A549 (cell line): Measurements from ENCODE around the gene DPEP2NB.
"Not testable (repeated sequence)": the region's sequence is repeated elsewhere in the genome, so short reads cannot be mapped to it uniquely, and the experiment has no call there.

ENCODE experiments used
- BHLHE40 ChIP-seq: IDR thresholded peaks from 2 replicates; pipeline ENCODE4 v1.6.1; 2012; ENCODE audit warnings: low read depth, low read length, inconsistent platforms
- CBX8 ChIP-seq: fragments of 200-600 bp; sonication (generic); IDR thresholded peaks from 2 replicates; pipeline ENCODE4 v1.6.1; 2016
- ELK1 ChIP-seq: fragments of 150-350 bp; IDR thresholded peaks from 2 replicates; pipeline ENCODE4 v1.6.1; 2014; ENCODE audit warnings: low read depth, mild to moderate bottlenecking, low read length
- EP300 ChIP-seq, 2 experiments: fragments of >200 bp; sonication (Bioruptor Twin); formaldehyde crosslinking; IDR thresholded peaks; 2 replicates in 1 of 2; 3 replicates in 1 of 2; pipeline ENCODE4 v1.6.1; 2016 to 2017
- NR3C1 ChIP-seq: fragments of >200 bp; sonication (Bioruptor Twin); formaldehyde crosslinking; IDR thresholded peaks from 3 replicates; pipeline ENCODE4 v1.6.1; 2017
- RARB ChIP-seq: fragments of 250-450 bp; sonication (Bioruptor Pico); IDR thresholded peaks from 2 replicates; pipeline ENCODE4 v1.8.0; 2021; ENCODE audit warnings: mild to moderate bottlenecking, moderate library complexity
- RFX5 ChIP-seq: fragments of 450-650 bp; IDR thresholded peaks from 2 replicates; pipeline ENCODE4 v1.7.1; 2014; ENCODE audit warnings: antibody characterized with exemption, mild to moderate bottlenecking, moderate library complexity
- TF ChIP-seq, protein P1 (sequence below): fragments of >200 bp; sonication (Bioruptor Twin); formaldehyde crosslinking; IDR thresholded peaks from 3 replicates; pipeline ENCODE4 v1.5.1; 2016
- TF ChIP-seq, protein P2 (sequence below): fragments of 200-600 bp; sonication (generic); IDR thresholded peaks from 2 replicates; pipeline ENCODE4 v1.6.1; 2016; ENCODE audit warnings: antibody characterized with exemption, mild to moderate bottlenecking, moderate library complexity

DNA sequence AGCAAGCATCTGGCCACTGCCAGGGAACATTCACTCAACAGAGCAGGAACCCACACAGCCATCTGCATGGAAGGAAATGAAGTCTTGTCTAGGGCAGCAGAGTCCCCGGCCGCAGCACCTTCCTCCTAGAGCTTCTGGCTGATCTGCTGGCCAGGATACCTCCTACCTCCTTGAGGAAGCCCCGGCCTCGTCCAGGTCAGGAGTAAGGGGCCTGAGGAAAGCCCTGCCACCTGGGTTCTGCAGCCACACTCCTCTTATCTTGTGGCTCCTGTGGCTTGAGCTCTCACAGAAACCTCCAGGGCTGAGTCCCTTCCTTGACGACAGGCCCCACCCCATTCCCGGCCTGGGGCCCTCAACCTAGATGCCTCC is 21.7 kb downstream of the DPEP2NB start:
- TF ChIP-seq ELK1; CBX8; EP300 (IDR thresholded peaks at IDR 0.05); RFX5; RARB (CRISPR knock-in tag); BHLHE40; NR3C1: not testable (repeated sequence)
- TF ChIP-seq, protein P1, sequence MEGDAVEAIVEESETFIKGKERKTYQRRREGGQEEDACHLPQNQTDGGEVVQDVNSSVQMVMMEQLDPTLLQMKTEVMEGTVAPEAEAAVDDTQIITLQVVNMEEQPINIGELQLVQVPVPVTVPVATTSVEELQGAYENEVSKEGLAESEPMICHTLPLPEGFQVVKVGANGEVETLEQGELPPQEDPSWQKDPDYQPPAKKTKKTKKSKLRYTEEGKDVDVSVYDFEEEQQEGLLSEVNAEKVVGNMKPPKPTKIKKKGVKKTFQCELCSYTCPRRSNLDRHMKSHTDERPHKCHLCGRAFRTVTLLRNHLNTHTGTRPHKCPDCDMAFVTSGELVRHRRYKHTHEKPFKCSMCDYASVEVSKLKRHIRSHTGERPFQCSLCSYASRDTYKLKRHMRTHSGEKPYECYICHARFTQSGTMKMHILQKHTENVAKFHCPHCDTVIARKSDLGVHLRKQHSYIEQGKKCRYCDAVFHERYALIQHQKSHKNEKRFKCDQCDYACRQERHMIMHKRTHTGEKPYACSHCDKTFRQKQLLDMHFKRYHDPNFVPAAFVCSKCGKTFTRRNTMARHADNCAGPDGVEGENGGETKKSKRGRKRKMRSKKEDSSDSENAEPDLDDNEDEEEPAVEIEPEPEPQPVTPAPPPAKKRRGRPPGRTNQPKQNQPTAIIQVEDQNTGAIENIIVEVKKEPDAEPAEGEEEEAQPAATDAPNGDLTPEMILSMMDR = not testable (repeated sequence)
- TF ChIP-seq, protein P2, sequence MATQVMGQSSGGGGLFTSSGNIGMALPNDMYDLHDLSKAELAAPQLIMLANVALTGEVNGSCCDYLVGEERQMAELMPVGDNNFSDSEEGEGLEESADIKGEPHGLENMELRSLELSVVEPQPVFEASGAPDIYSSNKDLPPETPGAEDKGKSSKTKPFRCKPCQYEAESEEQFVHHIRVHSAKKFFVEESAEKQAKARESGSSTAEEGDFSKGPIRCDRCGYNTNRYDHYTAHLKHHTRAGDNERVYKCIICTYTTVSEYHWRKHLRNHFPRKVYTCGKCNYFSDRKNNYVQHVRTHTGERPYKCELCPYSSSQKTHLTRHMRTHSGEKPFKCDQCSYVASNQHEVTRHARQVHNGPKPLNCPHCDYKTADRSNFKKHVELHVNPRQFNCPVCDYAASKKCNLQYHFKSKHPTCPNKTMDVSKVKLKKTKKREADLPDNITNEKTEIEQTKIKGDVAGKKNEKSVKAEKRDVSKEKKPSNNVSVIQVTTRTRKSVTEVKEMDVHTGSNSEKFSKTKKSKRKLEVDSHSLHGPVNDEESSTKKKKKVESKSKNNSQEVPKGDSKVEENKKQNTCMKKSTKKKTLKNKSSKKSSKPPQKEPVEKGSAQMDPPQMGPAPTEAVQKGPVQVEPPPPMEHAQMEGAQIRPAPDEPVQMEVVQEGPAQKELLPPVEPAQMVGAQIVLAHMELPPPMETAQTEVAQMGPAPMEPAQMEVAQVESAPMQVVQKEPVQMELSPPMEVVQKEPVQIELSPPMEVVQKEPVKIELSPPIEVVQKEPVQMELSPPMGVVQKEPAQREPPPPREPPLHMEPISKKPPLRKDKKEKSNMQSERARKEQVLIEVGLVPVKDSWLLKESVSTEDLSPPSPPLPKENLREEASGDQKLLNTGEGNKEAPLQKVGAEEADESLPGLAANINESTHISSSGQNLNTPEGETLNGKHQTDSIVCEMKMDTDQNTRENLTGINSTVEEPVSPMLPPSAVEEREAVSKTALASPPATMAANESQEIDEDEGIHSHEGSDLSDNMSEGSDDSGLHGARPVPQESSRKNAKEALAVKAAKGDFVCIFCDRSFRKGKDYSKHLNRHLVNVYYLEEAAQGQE = not testable (repeated sequence)
